WTC11 (cell line): ENCODE data around the gene CDH12.

Source experiments
- CBFB ChIP-seq: sonication (generic); formaldehyde crosslinking; IDR thresholded peaks from 2 replicates; pipeline ENCODE4 v1.8.1; 2022; ENCODE audit warnings: mild to moderate bottlenecking, low read depth, missing genetic modification reagents
- HMGA2 ChIP-seq: fragments of 250-450 bp; sonication (Bioruptor Pico); IDR thresholded peaks from 2 replicates; pipeline ENCODE4 v1.4.0; 2021; ENCODE audit warnings: mild to moderate bottlenecking, moderate library complexity
- MXD4 ChIP-seq: fragments of 250-450 bp; sonication (Bioruptor Pico); IDR thresholded peaks from 2 replicates; pipeline ENCODE4 v1.8.0; 2021; ENCODE audit warnings: mild to moderate bottlenecking, moderate library complexity, borderline replicate concordance
- ZNF423 ChIP-seq: fragments of 250-450 bp; sonication (Bioruptor Pico); IDR thresholded peaks from 2 replicates; pipeline ENCODE4 v2.1.2; 2022; ENCODE audit warnings: mild to moderate bottlenecking, moderate library complexity
- TF ChIP-seq, protein P1 (sequence below): sonication (generic); formaldehyde crosslinking; IDR thresholded peaks from 2 replicates; pipeline ENCODE4 v1.8.0; 2022; ENCODE audit warnings: mild to moderate bottlenecking, missing genetic modification reagents
- TF ChIP-seq, protein P2 (sequence below): fragments of 200-600 bp; IDR thresholded peaks from 2 replicates; pipeline ENCODE4 v1.8.0; 2022; ENCODE audit warnings: antibody characterized with exemption
- TF ChIP-seq, protein P3 (sequence below): sonication (generic); formaldehyde crosslinking; IDR thresholded peaks from 2 replicates; pipeline ENCODE4 v1.8.1; 2022; ENCODE audit warnings: mild to moderate bottlenecking, moderate library complexity, missing genetic modification reagents

DNA sequence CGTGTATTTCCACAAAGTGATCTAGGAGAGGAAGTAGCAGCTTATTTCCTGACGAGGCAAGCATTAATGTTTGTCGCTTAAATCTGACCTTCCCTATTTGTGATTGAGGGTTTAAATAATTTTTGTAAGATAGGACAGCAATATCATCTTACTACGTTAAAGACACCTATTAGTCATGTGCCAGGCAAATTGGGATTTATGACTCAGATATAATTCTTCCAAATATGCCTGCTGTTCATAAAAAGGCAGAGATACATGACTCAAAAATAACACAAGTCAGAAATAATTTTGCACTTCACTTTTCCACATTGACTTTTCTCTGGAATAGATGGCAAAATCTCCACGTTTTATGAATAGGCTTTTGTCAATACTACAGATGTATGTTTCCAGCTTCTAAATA, 43.0 kb upstream of the CDH12 start:
- no peak for TF ChIP-seq HMGA2 (CRISPR knock-in tag)
- TF ChIP-seq ZNF423 (CRISPR knock-in tag), result no peak
- TF ChIP-seq, protein P1, sequence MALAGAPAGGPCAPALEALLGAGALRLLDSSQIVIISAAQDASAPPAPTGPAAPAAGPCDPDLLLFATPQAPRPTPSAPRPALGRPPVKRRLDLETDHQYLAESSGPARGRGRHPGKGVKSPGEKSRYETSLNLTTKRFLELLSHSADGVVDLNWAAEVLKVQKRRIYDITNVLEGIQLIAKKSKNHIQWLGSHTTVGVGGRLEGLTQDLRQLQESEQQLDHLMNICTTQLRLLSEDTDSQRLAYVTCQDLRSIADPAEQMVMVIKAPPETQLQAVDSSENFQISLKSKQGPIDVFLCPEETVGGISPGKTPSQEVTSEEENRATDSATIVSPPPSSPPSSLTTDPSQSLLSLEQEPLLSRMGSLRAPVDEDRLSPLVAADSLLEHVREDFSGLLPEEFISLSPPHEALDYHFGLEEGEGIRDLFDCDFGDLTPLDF (CRISPR knock-in tag), result no peak
- TF ChIP-seq MXD4 (CRISPR knock-in tag), result no peak
- TF ChIP-seq, protein P2, sequence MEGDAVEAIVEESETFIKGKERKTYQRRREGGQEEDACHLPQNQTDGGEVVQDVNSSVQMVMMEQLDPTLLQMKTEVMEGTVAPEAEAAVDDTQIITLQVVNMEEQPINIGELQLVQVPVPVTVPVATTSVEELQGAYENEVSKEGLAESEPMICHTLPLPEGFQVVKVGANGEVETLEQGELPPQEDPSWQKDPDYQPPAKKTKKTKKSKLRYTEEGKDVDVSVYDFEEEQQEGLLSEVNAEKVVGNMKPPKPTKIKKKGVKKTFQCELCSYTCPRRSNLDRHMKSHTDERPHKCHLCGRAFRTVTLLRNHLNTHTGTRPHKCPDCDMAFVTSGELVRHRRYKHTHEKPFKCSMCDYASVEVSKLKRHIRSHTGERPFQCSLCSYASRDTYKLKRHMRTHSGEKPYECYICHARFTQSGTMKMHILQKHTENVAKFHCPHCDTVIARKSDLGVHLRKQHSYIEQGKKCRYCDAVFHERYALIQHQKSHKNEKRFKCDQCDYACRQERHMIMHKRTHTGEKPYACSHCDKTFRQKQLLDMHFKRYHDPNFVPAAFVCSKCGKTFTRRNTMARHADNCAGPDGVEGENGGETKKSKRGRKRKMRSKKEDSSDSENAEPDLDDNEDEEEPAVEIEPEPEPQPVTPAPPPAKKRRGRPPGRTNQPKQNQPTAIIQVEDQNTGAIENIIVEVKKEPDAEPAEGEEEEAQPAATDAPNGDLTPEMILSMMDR, result no peak
- no peak for TF ChIP-seq CBFB (CRISPR knock-in tag)
- TF ChIP-seq, protein P3, sequence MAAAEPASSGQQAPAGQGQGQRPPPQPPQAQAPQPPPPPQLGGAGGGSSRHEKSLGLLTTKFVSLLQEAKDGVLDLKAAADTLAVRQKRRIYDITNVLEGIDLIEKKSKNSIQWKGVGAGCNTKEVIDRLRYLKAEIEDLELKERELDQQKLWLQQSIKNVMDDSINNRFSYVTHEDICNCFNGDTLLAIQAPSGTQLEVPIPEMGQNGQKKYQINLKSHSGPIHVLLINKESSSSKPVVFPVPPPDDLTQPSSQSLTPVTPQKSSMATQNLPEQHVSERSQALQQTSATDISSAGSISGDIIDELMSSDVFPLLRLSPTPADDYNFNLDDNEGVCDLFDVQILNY, result no peak
